AG09319 (cell line): Measurements from ENCODE around the gene RNPEP.

Source experiments
- DNase-seq: peaks from one replicate; pipeline ENCODE4 v3.0.0-alpha.2; 2010; ENCODE audit warnings: low read depth; ENCODE audit errors: extremely low read depth
- CTCF ChIP-seq: IDR thresholded peaks from 2 replicates; pipeline ENCODE4 v1.5.1; 2011; ENCODE audit warnings: low read depth, mild to moderate bottlenecking, inconsistent platforms, low read length, moderate library complexity

RNPEP gene

DNA sequence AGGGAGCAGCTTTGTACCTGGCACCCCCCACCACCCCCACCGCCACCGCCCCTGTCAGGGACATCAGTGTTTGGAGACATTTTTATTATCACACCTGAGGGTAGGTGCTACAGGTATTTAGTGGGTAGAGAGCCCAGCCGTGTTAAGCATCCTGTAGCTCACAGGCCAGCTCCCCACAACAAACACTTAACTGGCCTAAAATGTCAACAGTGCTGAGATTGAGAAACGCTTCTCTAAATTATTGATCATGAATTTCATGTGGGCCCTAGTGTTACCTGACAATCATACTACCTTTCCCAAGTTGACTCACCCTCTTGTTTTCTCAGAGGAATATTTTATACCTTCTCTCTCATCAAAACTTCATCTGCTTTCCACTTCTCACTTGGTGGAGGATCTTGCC, 49.3 kb downstream of the RNPEP start:
- DNase-seq = no peak
- TF ChIP-seq CTCF = no peak

GRCh38 chr1:202034149-202034682, 51.8 kb downstream of the RNPEP start:
- TF ChIP-seq CTCF = no peak
- no peak for DNase-seq

DNA sequence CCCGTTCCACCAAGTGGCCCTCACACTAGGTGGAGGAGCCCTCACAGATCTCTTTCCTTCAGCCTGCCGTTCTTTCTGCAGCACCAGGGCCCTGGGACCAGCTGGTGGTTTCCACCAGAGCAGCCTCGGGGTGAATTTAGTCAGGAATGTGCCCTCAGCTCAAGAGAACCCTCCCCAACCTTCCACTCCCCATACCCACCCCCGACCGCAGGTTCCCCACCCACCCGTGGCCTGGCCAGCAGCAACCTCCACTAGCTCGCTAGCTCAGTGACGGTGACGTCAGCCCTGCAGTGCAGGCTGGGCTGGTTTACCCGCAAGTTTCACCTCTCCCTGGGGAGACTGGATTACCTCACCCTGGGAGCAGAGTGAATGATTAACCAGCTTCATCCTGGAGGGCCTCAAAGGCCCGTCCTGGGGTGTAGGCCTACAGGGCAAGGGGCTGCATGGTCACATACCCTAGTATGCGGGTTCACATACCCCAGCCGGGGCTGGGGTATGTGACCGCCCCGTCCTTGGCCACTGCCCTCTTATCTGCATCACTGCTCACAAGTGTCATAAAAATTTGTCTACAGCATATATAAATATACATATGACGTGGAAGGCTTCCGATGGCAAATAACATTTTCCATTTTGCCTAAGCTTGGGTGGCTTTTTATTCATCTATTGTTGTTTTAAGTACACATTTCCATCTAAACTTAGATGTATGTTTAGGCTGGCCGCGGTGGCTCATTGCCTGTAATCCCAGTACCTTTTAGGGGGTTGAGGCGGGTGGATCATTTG, 52.4 kb downstream of the RNPEP start:
- peak; percentile 82 for DNase-seq

GRCh38 chr1:202036595-202037387, 54.3 kb downstream of the RNPEP start:
- TF ChIP-seq CTCF = no peak
- no peak for DNase-seq

More for the DNA sequence above, 52.4 kb downstream of the RNPEP start:
- TF ChIP-seq CTCF = no peak

DNA sequence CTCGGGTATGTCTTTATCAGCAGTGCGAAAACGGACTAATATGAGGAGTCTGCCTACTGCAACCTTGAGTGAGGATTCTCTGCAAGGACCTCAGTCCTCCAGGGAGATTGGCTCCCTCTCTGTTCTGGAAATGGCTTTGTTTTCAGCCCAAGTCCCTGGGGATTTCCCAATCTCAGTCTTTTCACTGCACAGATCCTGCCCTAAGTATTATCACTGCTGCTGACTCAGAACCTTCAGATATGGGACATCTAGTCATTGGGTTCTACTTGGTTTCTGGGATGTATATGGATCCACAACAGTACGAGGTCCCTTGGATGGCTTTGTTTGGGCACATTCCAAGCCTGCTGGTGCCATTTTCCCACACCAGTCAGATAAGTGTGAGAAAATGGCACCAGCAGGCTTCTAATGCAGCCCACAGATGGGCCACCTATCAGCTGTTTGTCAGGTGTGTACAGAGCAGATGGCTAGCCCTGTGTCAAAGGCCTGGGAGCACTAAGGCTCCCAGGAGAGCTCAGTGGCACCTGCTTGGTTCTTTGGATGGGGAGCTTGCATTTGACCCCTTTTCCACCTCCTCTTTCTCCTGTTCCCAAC, 55.4 kb downstream of the RNPEP start:
- no peak for DNase-seq

GRCh38 chr1:202038688-202039346, 56.4 kb downstream of the RNPEP start:
- TF ChIP-seq CTCF = no peak
- DNase-seq = no peak

More for the DNA sequence above, 55.4 kb downstream of the RNPEP start:
- no peak for TF ChIP-seq CTCF
